Peyer's patch (tissue), 4 donors: ENCODE results near the gene COLEC12. TPM values are rescaled to one million over a fixed set of nuclear protein-coding genes. Genes with fewer than 3 reads are reported as not detected.
A peak's percentile ranks its signal among the peaks of the same experiment; 100 is the strongest.

ENCODE experiments used
- DNase-seq, 3 donors: peaks; one replicate each; pipeline ENCODE4 v3.0.0-alpha.2; 2017 to 2019
- H3K27ac ChIP-seq, 4 donors: fragments of 200-600 bp; sonication (generic); one replicate each; pipeline ENCODE4 v1.5.1; 2016 to 2019
- H3K27me3 ChIP-seq, 2 donors: fragments of 200-600 bp; sonication (generic); one replicate each; pipeline ENCODE4 v1.5.1; 2019
- H3K36me3 ChIP-seq, 3 donors: fragments of 200-600 bp; sonication (generic); one replicate each; pipeline ENCODE4 v1.5.1; 2016 to 2019
- H3K4me1 ChIP-seq, 4 donors: fragments of 200-600 bp; sonication (generic); one replicate each; pipeline ENCODE4 v1.5.1; 2016 to 2019
- H3K4me3 ChIP-seq, 4 donors: fragments of 200-600 bp; sonication (generic); 1 replicate in 3 of 4; 2 replicates in 1 of 4; pipeline ENCODE4 v1.5.1; 2016 to 2019; ENCODE audit warnings: mild to moderate bottlenecking in 1 of 4
- H3K9me3 ChIP-seq, 4 donors: fragments of 200-600 bp; sonication (generic); one replicate each; pipeline ENCODE4 v1.5.1; 2016 to 2019; ENCODE audit warnings: mild to moderate bottlenecking in 1 of 4
- CTCF ChIP-seq, 6 experiments: fragments of 450-650 bp in 4 of 6; fragments of 200-600 bp in 2 of 6; sonication (generic) in 1 of 6; IDR thresholded peaks; one replicate each; pipeline ENCODE4 v1.5.1; 2017 to 2019; ENCODE audit warnings: antibody characterized with exemption in 6 of 6, mild to moderate bottlenecking in 3 of 6, moderate library complexity in 1 of 6
- POLR2A ChIP-seq, 2 donors: fragments of 450-650 bp; IDR thresholded peaks; one replicate each; pipeline ENCODE4 v1.5.1; 2017; ENCODE audit warnings: antibody characterized with exemption in 2 of 2, mild to moderate bottlenecking in 2 of 2, moderate library complexity in 2 of 2
- total RNA-seq, 4 donors: library from RNA; depleted of rRNA; stranded (reverse); fragments of >200 nt; gene quantifications; one replicate each; pipeline ENCODE4 v1.1.0, GENCODE V29; 2016

Gene COLEC12
- total RNA-seq, 4 donors from 2014 or later: 0.88 to 7.6 (median 3.8) TPM

- H3K9me3 ChIP-seq: no peaks in the 10 kb centered on the region
- no peak for TF ChIP-seq CTCF (IDR thresholded peaks at IDR 0.05)
- no peak for TF ChIP-seq POLR2A (IDR thresholded peaks at IDR 0.05)
- no peaks in the 10 kb centered on the region for H3K4me1 ChIP-seq
- no peaks in the 10 kb centered on the region for H3K36me3 ChIP-seq
- H3K27me3 ChIP-seq: no peaks in the 10 kb centered on the region
- H3K27ac ChIP-seq: peak overlapping the region in 1 of 4 donors; percentile 64
- H3K4me3 ChIP-seq: no peak overlapping the region
- no peak for DNase-seq
Observed at GRCh38 chr18:396556-396955, 103.9 kb downstream of the COLEC12 start.

GRCh38 chr18:396251-396555, 104.3 kb downstream of the COLEC12 start:
- no peaks in the 10 kb centered on the region for H3K36me3 ChIP-seq
- H3K27me3 ChIP-seq: no peaks in the 10 kb centered on the region
- no peaks in the 10 kb centered on the region for H3K9me3 ChIP-seq
- no peak for DNase-seq
- TF ChIP-seq CTCF (IDR thresholded peaks at IDR 0.05): no peak
- no peak for TF ChIP-seq POLR2A (IDR thresholded peaks at IDR 0.05)
- no peak overlapping the region for H3K4me3 ChIP-seq
- H3K4me1 ChIP-seq: no peaks in the 10 kb centered on the region
- peak overlapping the region in 1 of 4 donors; percentile 64 for H3K27ac ChIP-seq

GRCh38 chr18:395456-396250, 104.8 kb downstream of the COLEC12 start:
- Histone ChIP-seq H3K4me1 (no peaks in the 10 kb centered on the region), H3K4me3 (no peak overlapping the region), H3K27me3 (no peaks in the 10 kb centered on the region), H3K36me3 (no peaks in the 10 kb centered on the region), H3K9me3 (no peaks in the 10 kb centered on the region), H3K27ac (peak overlapping the region in 1 of 4 donors; percentile 64)
- TF ChIP-seq CTCF (IDR thresholded peaks at IDR 0.05): no peak
- no peak for TF ChIP-seq POLR2A (IDR thresholded peaks at IDR 0.05)
- DNase-seq: no peak

- TF ChIP-seq POLR2A (IDR thresholded peaks at IDR 0.05) (no peak), CTCF (IDR thresholded peaks at IDR 0.05) (no peak)
- no peak for DNase-seq
- H3K27me3 ChIP-seq: no peaks in the 10 kb centered on the region
- H3K9me3 ChIP-seq: no peaks in the 10 kb centered on the region
- H3K36me3 ChIP-seq: no peaks in the 10 kb centered on the region
- peak overlapping the region in 1 of 4 donors; percentile 64 for H3K27ac ChIP-seq
- H3K4me3 ChIP-seq: no peak overlapping the region
- H3K4me1 ChIP-seq: no peaks in the 10 kb centered on the region
Observed at GRCh38 chr18:394987-395362, 105.5 kb downstream of the COLEC12 start.

GRCh38 chr18:394262-394986, 106.1 kb downstream of the COLEC12 start:
- Histone ChIP-seq H3K27ac (peak overlapping the region in 1 of 4 donors; percentile 64), H3K4me1 (no peaks in the 10 kb centered on the region), H3K4me3 (no peak overlapping the region), H3K36me3 (no peaks in the 10 kb centered on the region), H3K27me3 (no peaks in the 10 kb centered on the region), H3K9me3 (no peaks in the 10 kb centered on the region)
- no peak for DNase-seq
- TF ChIP-seq POLR2A (IDR thresholded peaks at IDR 0.05) (no peak), CTCF (IDR thresholded peaks at IDR 0.05) (no peak)
